ENCODE measurements around the gene TYW5. TPM values are rescaled to one million over a fixed set of nuclear protein-coding genes. Genes with fewer than 3 reads are reported as not detected.

The TYW5 gene
- total RNA-seq, 4 donors from 2014 or later, result 3.5 to 7.5 (median 4.3) TPM

- intact Hi-C loops (cut with DNase I), result no loop called here
- TF ChIP-seq CTCF (IDR thresholded peaks at IDR 0.05), result no peak
- no peak for TF ChIP-seq EP300 (IDR thresholded peaks at IDR 0.05)
- no peak for TF ChIP-seq POLR2AphosphoS5 (IDR thresholded peaks at IDR 0.05)
- no peak for TF ChIP-seq POLR2A (IDR thresholded peaks at IDR 0.05; ENCODE audit: low read depth)
- DNase-seq (ENCODE audit: extremely low spot score), result no peak
- no peak overlapping the region for H3K27ac ChIP-seq (replicated peaks in 1 of 4)
- 76% methylated on average over 4 of the region's 4 CpGs for WGBS
- H3K4me3 ChIP-seq, result no peak overlapping the region
- H3K4me1 ChIP-seq, result no peaks in the 10 kb centered on the region
- no peaks in the 10 kb centered on the region for H3K27me3 ChIP-seq
- peaks cover 19 to 65% (median 38%) of the 10 kb centered on the region in 4 donors for H3K36me3 ChIP-seq
- H3K9me3 ChIP-seq, result no peaks in the 10 kb centered on the region
Measured at GRCh38 chr2:199932312-199932855, 22.9 kb downstream of the TYW5 start.

- no peak for TF ChIP-seq EP300 (IDR thresholded peaks at IDR 0.05)
- TF ChIP-seq CTCF (IDR thresholded peaks at IDR 0.05), result no peak
- TF ChIP-seq POLR2A (IDR thresholded peaks at IDR 0.05; ENCODE audit: low read depth), result no peak
- TF ChIP-seq POLR2AphosphoS5 (IDR thresholded peaks at IDR 0.05), result no peak
- H3K36me3 ChIP-seq, result peaks cover 14 to 47% (median 32%) of the 10 kb centered on the region in 4 donors
- DNase-seq (ENCODE audit: extremely low spot score), result no peak
- no peak overlapping the region for H3K27ac ChIP-seq (replicated peaks in 1 of 4)
- no peaks in the 10 kb centered on the region for H3K9me3 ChIP-seq
- no peaks in the 10 kb centered on the region for H3K4me1 ChIP-seq
- 75% methylated on average over 2 of the region's 2 CpGs for WGBS
- H3K27me3 ChIP-seq, result no peaks in the 10 kb centered on the region
- H3K4me3 ChIP-seq, result no peak overlapping the region
- intact Hi-C loops (cut with DNase I), result no loop called here
Measured at GRCh38 chr2:199929262-199929661, 26.0 kb downstream of the TYW5 start.

- no peak overlapping the region for H3K27ac ChIP-seq (replicated peaks in 1 of 4)
- no peak for DNase-seq (ENCODE audit: extremely low spot score)
- no peak for TF ChIP-seq CTCF (IDR thresholded peaks at IDR 0.05)
- no peak for TF ChIP-seq EP300 (IDR thresholded peaks at IDR 0.05)
- no peak for TF ChIP-seq POLR2A (IDR thresholded peaks at IDR 0.05; ENCODE audit: low read depth)
- TF ChIP-seq POLR2AphosphoS5 (IDR thresholded peaks at IDR 0.05), result no peak
- intact Hi-C loops (cut with DNase I), result no loop called here
- H3K27me3 ChIP-seq, result no peaks in the 10 kb centered on the region
- H3K9me3 ChIP-seq, result no peaks in the 10 kb centered on the region
- H3K4me1 ChIP-seq, result no peaks in the 10 kb centered on the region
- peaks cover 14 to 47% (median 31%) of the 10 kb centered on the region in 4 donors for H3K36me3 ChIP-seq
- H3K4me3 ChIP-seq, result no peak overlapping the region
Measured at GRCh38 chr2:199928626-199929025, 26.7 kb downstream of the TYW5 start.

DNA sequence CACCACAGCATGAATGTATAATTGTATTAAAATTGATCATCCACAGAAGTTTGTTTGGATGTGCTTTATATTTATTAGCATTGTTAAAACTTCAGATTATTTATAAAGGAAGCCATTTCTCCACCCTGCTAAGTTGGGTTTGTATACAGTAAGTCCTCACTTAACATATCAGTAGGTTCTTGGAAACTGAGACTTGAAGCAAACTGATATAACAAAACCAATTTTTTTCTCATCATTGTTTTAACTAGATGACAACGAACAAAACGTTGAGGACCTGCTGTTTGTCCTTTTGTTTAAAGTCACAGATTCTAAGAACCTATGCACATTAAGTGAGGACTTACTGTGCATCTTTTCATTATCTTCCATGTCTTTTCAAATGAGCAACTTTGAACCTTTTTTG is 27.1 kb downstream of the TYW5 start:
- Histone ChIP-seq H3K4me3 (no peak overlapping the region), H3K36me3 (peaks cover 14 to 47% (median 29%) of the 10 kb centered on the region in 4 donors), H3K4me1 (no peaks in the 10 kb centered on the region), H3K27ac (replicated peaks in 1 of 4) (no peak overlapping the region), H3K9me3 (no peaks in the 10 kb centered on the region), H3K27me3 (no peaks in the 10 kb centered on the region)
- intact Hi-C loops (cut with DNase I), result no loop called here
- WGBS, result 50% methylated on average over 2 of the region's 2 CpGs
- no peak for DNase-seq (ENCODE audit: extremely low spot score)
- no peak for TF ChIP-seq POLR2A (IDR thresholded peaks at IDR 0.05; ENCODE audit: low read depth)
- no peak for TF ChIP-seq POLR2AphosphoS5 (IDR thresholded peaks at IDR 0.05)
- no peak for TF ChIP-seq CTCF (IDR thresholded peaks at IDR 0.05)

GRCh38 chr2:199926806-199927205 is 28.5 kb downstream of the TYW5 start:
- H3K36me3 ChIP-seq, result peaks cover 1 to 33% (median 16%) of the 10 kb centered on the region in 4 donors
- no peaks in the 10 kb centered on the region for H3K4me1 ChIP-seq
- 44% methylated on average over 1 of the region's 1 CpG for WGBS

More at GRCh38 chr2:199926806-199927205, 28.5 kb downstream of the TYW5 start:
- Histone ChIP-seq H3K27me3 (no peaks in the 10 kb centered on the region), H3K9me3 (no peaks in the 10 kb centered on the region), H3K4me3 (no peak overlapping the region), H3K27ac (replicated peaks in 1 of 4) (no peak overlapping the region)
- TF ChIP-seq CTCF (IDR thresholded peaks at IDR 0.05) (no peak), POLR2A (IDR thresholded peaks at IDR 0.05; ENCODE audit: low read depth) (no peak), EP300 (IDR thresholded peaks at IDR 0.05) (no peak), POLR2AphosphoS5 (IDR thresholded peaks at IDR 0.05) (no peak)
- no peak for DNase-seq (ENCODE audit: extremely low spot score)
- intact Hi-C loops (cut with DNase I), result no loop called here
